Activated CD8-positive, alpha-beta memory T cell treated with anti-CD3 and anti-CD28 coated beads, Interleukin-2, amount 10 ng/mL, durations not matched to agents 7 days and 5 days (primary cell): ENCODE results near the gene MAP3K14. TPM values are rescaled to one million over a fixed set of nuclear protein-coding genes. Genes with fewer than 3 reads are reported as not detected.

Experiments
- ATAC-seq: fragments of 150-1000 bp; cut with Tn5 transposase; one replicate; pipeline ENCODE4 v1.10.0; 2021; ENCODE audit warnings: moderate library complexity
- CTCF ChIA-PET: fragments of 350-600 bp; sonication (Branson Sonifier 250); formaldehyde crosslinking; loops from one replicate; lab custom pipeline; 2021; ENCODE audit warnings: antibody characterized with exemption; lab: Charles Lee
- DNase-seq: peaks from one replicate; pipeline ENCODE4 v3.0.0-alpha.2; 2020
- H3K27ac Mint-ChIP-seq: one replicate; pipeline ENCODE4 v1.8.0; 2021; ENCODE audit warnings: mild to moderate bottlenecking, mixed read lengths
- H3K27me3 Mint-ChIP-seq: one replicate; pipeline ENCODE4 v1.8.0; 2021; ENCODE audit warnings: mixed read lengths
- H3K36me3 Mint-ChIP-seq: one replicate; pipeline ENCODE4 v1.8.0; 2021; ENCODE audit warnings: mild to moderate bottlenecking, mixed read lengths
- H3K4me1 Mint-ChIP-seq: one replicate; pipeline ENCODE4 v1.8.0; 2021; ENCODE audit warnings: mixed read lengths
- H3K4me3 Mint-ChIP-seq: one replicate; pipeline ENCODE4 v1.8.0; 2021; ENCODE audit warnings: mild to moderate bottlenecking, moderate library complexity, mixed read lengths
- H3K9me3 Mint-ChIP-seq: one replicate; pipeline ENCODE4 v1.8.0; 2022; ENCODE audit warnings: low read depth, mixed read lengths
- total RNA-seq, 2 experiments: library from RNA; stranded (reverse); gene quantifications; one replicate each; pipeline ENCODE4 v1.2.3, GENCODE V29; 2021

The MAP3K14 gene
- total RNA-seq, 2 experiments from 2014 or later = 39.3 to 43.0 TPM

DNA sequence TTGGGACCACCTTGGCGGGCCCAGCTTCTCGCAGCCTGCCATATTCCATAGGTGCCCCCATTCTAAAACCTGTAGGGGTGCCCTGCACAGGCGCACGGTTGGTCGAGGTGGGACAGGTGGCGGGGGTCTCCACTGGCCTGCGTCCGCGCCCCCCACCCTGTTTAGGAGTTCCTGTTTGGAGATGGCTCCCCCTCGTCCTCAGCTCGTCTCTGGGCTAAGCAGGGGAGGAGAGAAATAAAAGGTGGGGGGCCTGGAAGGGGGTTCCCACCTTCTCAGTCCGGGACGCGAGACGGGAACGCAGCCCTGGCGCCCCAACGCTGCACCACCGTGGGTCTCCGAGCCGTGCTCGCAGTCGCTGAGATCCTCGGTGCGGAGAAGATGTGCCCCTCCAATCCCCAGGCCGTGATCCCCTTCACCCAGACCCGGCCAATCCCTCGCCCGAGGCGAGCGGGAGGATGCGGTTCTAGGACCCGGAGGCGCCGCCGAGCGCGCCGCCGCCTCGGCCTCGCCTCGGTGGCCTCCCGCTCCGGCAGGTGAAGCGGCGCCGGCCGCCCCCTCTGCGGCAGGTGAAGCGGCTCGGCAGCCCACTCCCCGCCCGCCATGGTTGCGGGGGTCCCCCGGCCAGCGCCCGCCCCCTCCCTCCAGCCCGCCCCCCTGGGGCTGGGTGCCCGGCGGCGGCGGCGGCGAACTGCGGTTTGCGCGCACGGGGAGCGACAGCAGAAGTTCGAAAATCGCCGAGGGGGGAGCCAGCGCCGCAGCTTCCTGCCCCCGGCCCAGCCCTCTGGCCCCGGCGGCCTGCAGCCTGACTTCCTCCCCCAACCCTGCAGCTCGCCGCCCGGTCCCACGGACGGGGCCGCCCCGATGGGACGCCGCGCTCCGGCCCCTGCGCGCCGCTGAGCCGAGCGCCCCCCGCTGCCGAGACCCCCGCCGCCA, 95.5 kb downstream of the MAP3K14 start, which contains the start of gene FMNL1:
FMNL1 (plus strand) TSS at position 805 of the 933 bp plus-strand sequence. CDS start 240 bp downstream, outside the sequence.
- peaks cover 55% of the 10 kb centered on the region for H3K36me3 Mint-ChIP-seq
- peaks cover 41% of the 10 kb centered on the region for H3K4me1 Mint-ChIP-seq
- H3K27ac Mint-ChIP-seq = peak within 1 kb of the TSS; percentile 100
- peak within 1 kb of the TSS; percentile 93 for H3K4me3 Mint-ChIP-seq
- no peaks in the 10 kb centered on the region for H3K9me3 Mint-ChIP-seq
- CTCF ChIA-PET = interaction anchor here (0.7 to 12.6 kb wide), 16 partner anchors 14 to 187 kb away, joined by 3 to 386 read pairs (median 11); partner anchors contain the start of genes ACBD4, HEXIM1, HEXIM2 and MAP3K14
- DNase-seq (peak; percentile 85), ATAC-seq (peak; percentile 15)
- no peaks in the 10 kb centered on the region for H3K27me3 Mint-ChIP-seq

- Mint-ChIP-seq H3K36me3 (peaks cover 53% of the 10 kb centered on the region), H3K27me3 (no peaks in the 10 kb centered on the region), H3K27ac (peak overlapping the region; percentile 62), H3K4me1 (peaks cover 35% of the 10 kb centered on the region), H3K4me3 (peak overlapping the region; percentile 88), H3K9me3 (no peaks in the 10 kb centered on the region)
- CTCF ChIA-PET = interaction anchor here (0.7 to 12.6 kb wide), 25 partner anchors 15 to 173 kb away, joined by 3 to 386 read pairs (median 14); partner anchors contain the start of genes ACBD4, HEXIM1 and HEXIM2
- DNase-seq (no peak), ATAC-seq (no peak)
Measured at GRCh38 chr17:45220079-45220478, 96.7 kb downstream of the MAP3K14 start.

DNA sequence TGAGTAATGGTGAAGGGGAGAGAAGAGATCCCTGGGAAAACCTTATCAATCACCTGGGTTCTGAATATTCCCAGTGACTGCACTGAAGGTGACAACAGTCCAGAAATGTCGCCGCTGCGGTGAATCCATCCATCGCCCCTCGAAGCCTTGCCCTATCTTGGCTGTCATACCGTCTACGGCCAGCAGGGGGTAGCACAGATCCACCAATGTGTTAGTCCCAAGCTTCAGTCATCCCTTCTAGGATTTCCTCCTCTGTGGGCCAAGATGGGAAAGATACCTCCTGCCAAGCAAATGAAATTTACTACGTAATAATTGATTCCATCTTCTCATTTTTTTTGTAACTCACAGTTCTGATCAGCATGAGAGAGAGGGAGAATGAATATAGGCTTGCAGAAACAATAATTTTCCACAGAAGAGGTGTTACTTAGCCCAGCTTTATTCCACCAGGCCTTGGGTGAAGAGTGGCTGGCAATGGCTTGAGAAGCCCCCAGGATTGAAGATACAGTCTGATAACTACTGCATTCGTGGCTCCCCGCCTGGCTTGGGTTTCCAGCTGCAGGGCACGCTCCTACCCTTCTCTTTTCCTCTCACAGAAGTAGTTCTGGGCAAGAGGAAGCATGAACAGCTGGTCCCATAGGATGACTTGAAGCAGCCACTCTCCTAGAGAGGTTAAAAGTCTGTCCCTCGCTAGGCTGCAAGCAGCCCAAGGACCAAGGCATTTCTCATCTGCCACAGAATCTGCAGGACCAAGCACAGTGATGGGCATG, 97.7 kb downstream of the MAP3K14 start:
- Mint-ChIP-seq H3K36me3 (peaks cover 49% of the 10 kb centered on the region), H3K4me1 (peaks cover 34% of the 10 kb centered on the region), H3K4me3 (peak overlapping the region; percentile 88), H3K27ac (peak overlapping the region; percentile 62), H3K9me3 (no peaks in the 10 kb centered on the region), H3K27me3 (no peaks in the 10 kb centered on the region)
- CTCF ChIA-PET = interaction anchor here (0.8 to 12.6 kb wide), 42 partner anchors 8 to 178 kb away, joined by 3 to 386 read pairs (median 7); partner anchors contain the start of genes ACBD4, HEXIM1, HEXIM2 and MAP3K14
- DNase-seq (peak; percentile 89), ATAC-seq (no peak)

Other genes with a start within 250 kb of the MAP3K14 start
- 1 to 10 TPM; 2.6 to 5.2 TPM for gene PLCD3, start 184.5 kb downstream of the MAP3K14 start, total RNA-seq
- gene ACBD4, start 181.3 kb downstream of the MAP3K14 start, total RNA-seq = 10 to 100 TPM; 14.9 to 20.6 TPM
- gene HEXIM1, start 168.5 kb downstream of the MAP3K14 start, total RNA-seq = 10 to 100 TPM; 40.2 to 42.4 TPM
- gene HEXIM2, start 155.1 kb downstream of the MAP3K14 start, total RNA-seq = 1 to 10 TPM; 6.9 to 7.5 TPM
- gene FMNL1, start 95.1 kb downstream of the MAP3K14 start, total RNA-seq = 100 to 1,000 TPM; 482 to 504 TPM
- gene SPATA32, start 54.9 kb downstream of the MAP3K14 start, total RNA-seq = under 1 TPM; 0.23 to 0.49 TPM
- gene ARHGAP27, start 115.8 kb upstream of the MAP3K14 start, total RNA-seq = 100 to 1,000 TPM in 1 of 2 experiments, 10 to 100 TPM in 1; 79.5 to 104 TPM
- 10 to 100 TPM; 49.0 to 51.2 TPM for gene PLEKHM1, start 173.7 kb upstream of the MAP3K14 start, total RNA-seq